ENCODE measurements around the gene PIP5K1B. TPM values are rescaled to one million over a fixed set of nuclear protein-coding genes. Genes with fewer than 3 reads are reported as not detected.

Gene PIP5K1B
- polyA plus RNA-seq, 2 donors, result 0.14 to 0.35 TPM

DNA sequence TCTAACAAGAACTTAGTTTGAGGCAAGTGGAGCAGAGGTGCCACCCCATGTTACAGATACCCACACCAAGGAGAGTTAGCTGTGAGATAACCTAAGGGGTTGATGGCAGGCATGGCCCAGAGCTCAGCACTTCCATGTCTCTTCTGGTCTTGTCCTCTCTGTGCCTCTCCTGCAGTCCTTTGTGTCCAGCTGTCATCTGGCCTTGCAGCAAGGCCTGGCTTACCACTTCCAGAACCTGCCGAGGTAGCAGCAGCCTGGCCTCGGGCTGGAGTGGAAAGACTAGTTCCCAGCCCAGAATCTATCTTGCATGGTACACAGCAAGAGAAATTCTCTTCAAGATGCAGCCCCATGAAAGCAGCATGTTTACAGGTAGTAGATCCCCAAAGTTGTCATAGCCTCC is 41.5 kb downstream of the PIP5K1B start:
- Histone ChIP-seq H3K27ac (ENCODE audit: low read depth in 2 of 2, low read length in 1 of 2) (no peak overlapping the region), H3K4me3 (ENCODE audit: low read depth in 1 of 2, low read length in 2 of 2) (no peak overlapping the region), H3K9me3 (ENCODE audit: control insufficient read depth in 2 of 2, insufficient read depth in 1 of 2, low read depth in 1 of 2, low read length in 1 of 2) (no peaks in the 10 kb centered on the region), H3K27me3 (ENCODE audit: control insufficient read depth in 1 of 2, insufficient read depth in 2 of 2, low read length in 2 of 2) (peaks cover 0 to 2% of the 10 kb centered on the region in 2 donors), H3K36me3 (ENCODE audit: control insufficient read depth in 2 of 2, insufficient read depth in 2 of 2, low read length in 1 of 2) (no peaks in the 10 kb centered on the region), H3K4me1 (ENCODE audit: control insufficient read depth in 2 of 2, insufficient read depth in 2 of 2, low read length in 1 of 2) (no peaks in the 10 kb centered on the region)
- 58 to 85% methylated on average over 2 of the region's 2 CpGs for WGBS, 2 donors

- H3K27me3 ChIP-seq (ENCODE audit: control insufficient read depth in 1 of 2, insufficient read depth in 2 of 2, low read length in 2 of 2), result peaks cover 0 to 2% of the 10 kb centered on the region in 2 donors
- no peaks in the 10 kb centered on the region for H3K9me3 ChIP-seq (ENCODE audit: control insufficient read depth in 2 of 2, insufficient read depth in 1 of 2, low read depth in 1 of 2, low read length in 1 of 2)
- no peak overlapping the region for H3K27ac ChIP-seq (ENCODE audit: low read depth in 2 of 2, low read length in 1 of 2)
- 59 to 62% methylated on average over 9 of the region's 9 CpGs for WGBS, 2 donors
- no peaks in the 10 kb centered on the region for H3K4me1 ChIP-seq (ENCODE audit: control insufficient read depth in 2 of 2, insufficient read depth in 2 of 2, low read length in 1 of 2)
- no peaks in the 10 kb centered on the region for H3K36me3 ChIP-seq (ENCODE audit: control insufficient read depth in 2 of 2, insufficient read depth in 2 of 2, low read length in 1 of 2)
- H3K4me3 ChIP-seq (ENCODE audit: low read depth in 1 of 2, low read length in 2 of 2), result no peak overlapping the region
These were observed 42.0 kb downstream of the PIP5K1B start for GRCh38 chr9:68747043-68747533.

GRCh38 chr9:68749135-68749534 is 44.1 kb downstream of the PIP5K1B start:
- Histone ChIP-seq H3K4me1 (ENCODE audit: control insufficient read depth in 2 of 2, insufficient read depth in 2 of 2, low read length in 1 of 2) (no peaks in the 10 kb centered on the region), H3K27me3 (ENCODE audit: control insufficient read depth in 1 of 2, insufficient read depth in 2 of 2, low read length in 2 of 2) (peaks cover 0 to 2% of the 10 kb centered on the region in 2 donors), H3K9me3 (ENCODE audit: control insufficient read depth in 2 of 2, insufficient read depth in 1 of 2, low read depth in 1 of 2, low read length in 1 of 2) (no peaks in the 10 kb centered on the region), H3K36me3 (ENCODE audit: control insufficient read depth in 2 of 2, insufficient read depth in 2 of 2, low read length in 1 of 2) (no peaks in the 10 kb centered on the region), H3K27ac (ENCODE audit: low read depth in 2 of 2, low read length in 1 of 2) (no peak overlapping the region), H3K4me3 (ENCODE audit: low read depth in 1 of 2, low read length in 2 of 2) (no peak overlapping the region)
- WGBS, 2 donors, result 72% methylated on average over 3 of the region's 3 CpGs

DNA sequence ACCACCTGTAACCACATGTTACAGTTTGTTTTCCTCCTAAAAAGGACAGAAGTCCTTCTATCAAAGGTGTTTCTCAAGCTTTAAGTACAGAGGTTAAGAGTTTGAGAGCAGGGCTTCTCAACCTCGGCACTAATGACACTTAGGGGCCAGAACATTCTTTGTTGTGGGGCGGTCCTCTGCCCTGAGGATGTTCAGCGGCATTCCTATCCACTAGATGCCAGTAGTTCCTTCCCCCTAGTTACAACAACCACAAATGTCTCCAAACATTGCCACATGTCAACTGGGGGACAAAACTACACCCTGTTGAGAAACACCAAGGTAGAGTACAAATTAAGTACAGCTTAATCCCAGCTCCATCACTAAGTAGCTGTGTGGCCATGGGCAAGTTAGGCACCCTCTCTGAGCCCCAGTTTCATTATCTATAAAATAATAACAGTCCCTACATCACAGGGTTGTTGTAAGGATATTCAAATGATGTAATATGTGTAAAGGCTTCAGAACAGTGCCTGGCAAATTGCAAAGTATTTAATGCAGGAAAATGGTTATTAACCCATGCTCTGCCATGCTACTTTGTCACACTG is 44.6 kb downstream of the PIP5K1B start:
- Histone ChIP-seq H3K9me3 (ENCODE audit: control insufficient read depth in 2 of 2, insufficient read depth in 1 of 2, low read depth in 1 of 2, low read length in 1 of 2) (no peaks in the 10 kb centered on the region), H3K36me3 (ENCODE audit: control insufficient read depth in 2 of 2, insufficient read depth in 2 of 2, low read length in 1 of 2) (no peaks in the 10 kb centered on the region), H3K4me3 (ENCODE audit: low read depth in 1 of 2, low read length in 2 of 2) (no peak overlapping the region), H3K27ac (ENCODE audit: low read depth in 2 of 2, low read length in 1 of 2) (no peak overlapping the region), H3K4me1 (ENCODE audit: control insufficient read depth in 2 of 2, insufficient read depth in 2 of 2, low read length in 1 of 2) (no peaks in the 10 kb centered on the region), H3K27me3 (ENCODE audit: control insufficient read depth in 1 of 2, insufficient read depth in 2 of 2, low read length in 2 of 2) (peaks cover 0 to 2% of the 10 kb centered on the region in 2 donors)
- 53 to 58% methylated on average over 3 of the region's 3 CpGs for WGBS, 2 donors

DNA sequence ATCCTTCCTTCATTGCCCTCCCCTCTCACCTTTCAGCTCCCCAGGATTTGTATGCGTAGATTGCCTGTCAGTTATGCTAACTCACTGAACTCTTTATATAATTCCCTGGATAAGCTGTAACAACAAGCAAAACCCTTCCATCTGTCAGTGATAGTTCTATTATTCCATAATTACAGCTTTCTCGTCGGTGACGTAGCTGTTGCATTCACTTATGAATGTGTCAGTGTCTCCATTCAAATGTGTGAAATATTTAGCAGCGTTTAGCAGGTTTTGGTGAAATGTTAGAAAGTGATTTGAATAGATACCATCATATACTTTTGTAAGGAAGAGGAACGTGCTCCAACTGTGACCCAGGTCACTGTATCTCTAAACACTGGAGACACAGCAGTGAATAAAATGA is 45.2 kb downstream of the PIP5K1B start:
- Histone ChIP-seq H3K27me3 (ENCODE audit: control insufficient read depth in 1 of 2, insufficient read depth in 2 of 2, low read length in 2 of 2) (peaks cover 0 to 2% of the 10 kb centered on the region in 2 donors), H3K36me3 (ENCODE audit: control insufficient read depth in 2 of 2, insufficient read depth in 2 of 2, low read length in 1 of 2) (no peaks in the 10 kb centered on the region), H3K9me3 (ENCODE audit: control insufficient read depth in 2 of 2, insufficient read depth in 1 of 2, low read depth in 1 of 2, low read length in 1 of 2) (no peaks in the 10 kb centered on the region), H3K4me1 (ENCODE audit: control insufficient read depth in 2 of 2, insufficient read depth in 2 of 2, low read length in 1 of 2) (no peaks in the 10 kb centered on the region), H3K4me3 (ENCODE audit: low read depth in 1 of 2, low read length in 2 of 2) (no peak overlapping the region), H3K27ac (ENCODE audit: low read depth in 2 of 2, low read length in 1 of 2) (no peak overlapping the region)
- WGBS, 2 donors, result 44% methylated on average over 6 of the region's 6 CpGs

- Histone ChIP-seq H3K27ac (ENCODE audit: low read depth in 2 of 2, low read length in 1 of 2) (no peak overlapping the region), H3K36me3 (ENCODE audit: control insufficient read depth in 2 of 2, insufficient read depth in 2 of 2, low read length in 1 of 2) (no peaks in the 10 kb centered on the region), H3K4me1 (ENCODE audit: control insufficient read depth in 2 of 2, insufficient read depth in 2 of 2, low read length in 1 of 2) (no peaks in the 10 kb centered on the region), H3K9me3 (ENCODE audit: control insufficient read depth in 2 of 2, insufficient read depth in 1 of 2, low read depth in 1 of 2, low read length in 1 of 2) (no peaks in the 10 kb centered on the region), H3K27me3 (ENCODE audit: control insufficient read depth in 1 of 2, insufficient read depth in 2 of 2, low read length in 2 of 2) (peaks cover 1 to 2% of the 10 kb centered on the region in 2 donors), H3K4me3 (ENCODE audit: low read depth in 1 of 2, low read length in 2 of 2) (no peak overlapping the region)
- 36 to 44% methylated on average over 4 of the region's 4 CpGs for WGBS, 2 donors
These were observed 45.7 kb downstream of the PIP5K1B start for GRCh38 chr9:68750786-68751185.

GRCh38 chr9:68751556-68751955 is 46.5 kb downstream of the PIP5K1B start:
- Histone ChIP-seq H3K36me3 (ENCODE audit: control insufficient read depth in 2 of 2, insufficient read depth in 2 of 2, low read length in 1 of 2) (no peaks in the 10 kb centered on the region), H3K27me3 (ENCODE audit: control insufficient read depth in 1 of 2, insufficient read depth in 2 of 2, low read length in 2 of 2) (peaks cover 0 to 3% of the 10 kb centered on the region in 2 donors), H3K9me3 (ENCODE audit: control insufficient read depth in 2 of 2, insufficient read depth in 1 of 2, low read depth in 1 of 2, low read length in 1 of 2) (no peaks in the 10 kb centered on the region), H3K27ac (ENCODE audit: low read depth in 2 of 2, low read length in 1 of 2) (no peak overlapping the region), H3K4me1 (ENCODE audit: control insufficient read depth in 2 of 2, insufficient read depth in 2 of 2, low read length in 1 of 2) (no peaks in the 10 kb centered on the region), H3K4me3 (ENCODE audit: low read depth in 1 of 2, low read length in 2 of 2) (no peak overlapping the region)

DNA sequence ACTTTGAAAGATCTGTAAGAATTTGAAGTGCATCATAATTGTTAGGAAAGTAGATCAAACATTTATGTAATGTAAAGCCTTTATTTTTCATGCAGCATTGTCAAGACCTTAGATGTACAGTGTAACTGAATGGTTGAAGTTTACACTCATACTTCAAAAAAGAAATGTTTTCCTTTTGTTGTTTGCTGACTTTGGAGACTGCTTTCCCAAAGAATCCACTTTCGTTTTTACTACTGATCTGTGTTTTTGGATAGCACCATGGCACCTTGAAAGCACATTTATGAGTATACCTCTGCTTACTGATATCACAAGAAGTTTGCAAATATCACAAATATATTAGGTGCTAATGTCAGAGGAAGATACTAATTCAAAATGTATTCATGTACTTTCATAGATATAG is 50.0 kb downstream of the PIP5K1B start:
- WGBS, 2 donors, result 24 to 32% methylated on average over 1 of the region's 1 CpG
- peaks cover 0 to 3% of the 10 kb centered on the region in 2 donors for H3K27me3 ChIP-seq (ENCODE audit: control insufficient read depth in 1 of 2, insufficient read depth in 2 of 2, low read length in 2 of 2)
- H3K9me3 ChIP-seq (ENCODE audit: control insufficient read depth in 2 of 2, insufficient read depth in 1 of 2, low read depth in 1 of 2, low read length in 1 of 2), result no peaks in the 10 kb centered on the region
- H3K4me3 ChIP-seq (ENCODE audit: low read depth in 1 of 2, low read length in 2 of 2), result no peak overlapping the region
- no peaks in the 10 kb centered on the region for H3K36me3 ChIP-seq (ENCODE audit: control insufficient read depth in 2 of 2, insufficient read depth in 2 of 2, low read length in 1 of 2)
- H3K27ac ChIP-seq (ENCODE audit: low read depth in 2 of 2, low read length in 1 of 2), result no peak overlapping the region
- H3K4me1 ChIP-seq (ENCODE audit: control insufficient read depth in 2 of 2, insufficient read depth in 2 of 2, low read length in 1 of 2), result no peaks in the 10 kb centered on the region

- no peak overlapping the region for H3K4me3 ChIP-seq (ENCODE audit: low read depth in 1 of 2, low read length in 2 of 2)
- H3K27me3 ChIP-seq (ENCODE audit: control insufficient read depth in 1 of 2, insufficient read depth in 2 of 2, low read length in 2 of 2), result peaks cover 0 to 3% of the 10 kb centered on the region in 2 donors
- H3K4me1 ChIP-seq (ENCODE audit: control insufficient read depth in 2 of 2, insufficient read depth in 2 of 2, low read length in 1 of 2), result no peaks in the 10 kb centered on the region
- no peaks in the 10 kb centered on the region for H3K36me3 ChIP-seq (ENCODE audit: control insufficient read depth in 2 of 2, insufficient read depth in 2 of 2, low read length in 1 of 2)
- H3K9me3 ChIP-seq (ENCODE audit: control insufficient read depth in 2 of 2, insufficient read depth in 1 of 2, low read depth in 1 of 2, low read length in 1 of 2), result no peaks in the 10 kb centered on the region
- no peak overlapping the region for H3K27ac ChIP-seq (ENCODE audit: low read depth in 2 of 2, low read length in 1 of 2)
- WGBS, 2 donors, result 49 to 59% methylated on average over 4 of the region's 4 CpGs
These were observed 50.7 kb downstream of the PIP5K1B start for GRCh38 chr9:68755752-68756151.

GRCh38 chr9:68759981-68760673 is 55.1 kb downstream of the PIP5K1B start:
- no peak overlapping the region for H3K4me3 ChIP-seq (ENCODE audit: low read depth in 1 of 2, low read length in 2 of 2)
- no peak overlapping the region for H3K27ac ChIP-seq (ENCODE audit: low read depth in 2 of 2, low read length in 1 of 2)
- no peaks in the 10 kb centered on the region for H3K36me3 ChIP-seq (ENCODE audit: control insufficient read depth in 2 of 2, insufficient read depth in 2 of 2, low read length in 1 of 2)
- H3K4me1 ChIP-seq (ENCODE audit: control insufficient read depth in 2 of 2, insufficient read depth in 2 of 2, low read length in 1 of 2), result no peaks in the 10 kb centered on the region
- 64 to 69% methylated on average over 2 of the region's 2 CpGs for WGBS, 2 donors
- no peaks in the 10 kb centered on the region for H3K9me3 ChIP-seq (ENCODE audit: control insufficient read depth in 2 of 2, insufficient read depth in 1 of 2, low read depth in 1 of 2, low read length in 1 of 2)
- H3K27me3 ChIP-seq (ENCODE audit: control insufficient read depth in 1 of 2, insufficient read depth in 2 of 2, low read length in 2 of 2), result peaks cover 3% of the 10 kb centered on the region in 2 donors

All from esophagus (tissue), 2 donors.